H1 (cell line): ENCODE measurements around the gene TBCD. TPM values are rescaled to one million over a fixed set of nuclear protein-coding genes. Genes with fewer than 3 reads are reported as not detected.

ENCODE experiments used
- CTCF ChIA-PET: fragments of 300-600 bp; sonication (Branson Sonifier 250); formaldehyde crosslinking; loops from one replicate; lab custom pipeline; 2021; ENCODE audit not compliant: partially characterized antibody; lab: Charles Lee
- POLR2A ChIA-PET: fragments of 300-600 bp; sonication (Branson Sonifier 250); formaldehyde crosslinking; loops from one replicate; lab custom pipeline; 2021; ENCODE audit warnings: inconsistent platforms; ENCODE audit not compliant: partially characterized antibody; lab: Charles Lee
- DNase-seq, 2 experiments: peaks; one replicate each; pipeline versions ENCODE4 v3.0.0 to v3.0.0-alpha.2; 2010 to 2022; ENCODE audit warnings: low spot score in 2 of 2, low read depth in 1 of 2, mixed read lengths in 1 of 2
- FAIRE-seq: peaks from 2 replicates; lab custom pipeline; 2011; peaks lifted over from hg19 to GRCh38; lab: Jason Lieb, UNC
- H2AFZ ChIP-seq: 2 replicates; pipeline ENCODE4 v1.8.1; 2012; ENCODE audit warnings: low read length, inconsistent platforms
- H2AK5ac ChIP-seq: 2 replicates; pipeline ENCODE4 v1.6.1; 2013; ENCODE audit warnings: low read depth, low read length
- H2BK120ac ChIP-seq: replicated peaks from 2 replicates; pipeline ENCODE3; 2013; ENCODE audit warnings: low read depth, low read length, inconsistent platforms
- H2BK12ac ChIP-seq: 2 replicates; pipeline ENCODE4 v1.6.1; 2013; ENCODE audit warnings: low read depth, low read length
- H2BK15ac ChIP-seq: 2 replicates; pipeline ENCODE4 v1.6.1; 2013; ENCODE audit warnings: low read length
- H2BK20ac ChIP-seq: 2 replicates; pipeline ENCODE4 v1.6.1; 2013; ENCODE audit warnings: low read length
- H2BK5ac ChIP-seq: 2 replicates; pipeline ENCODE4 v1.6.1; 2013; ENCODE audit warnings: low read depth, low read length
- H3K14ac ChIP-seq: 2 replicates; pipeline ENCODE4 v1.6.1; 2013; ENCODE audit warnings: inconsistent platforms; ENCODE audit not compliant: insufficient read length
- H3K18ac ChIP-seq: 2 replicates; pipeline ENCODE4 v1.6.1; 2013; ENCODE audit warnings: low read length; ENCODE audit errors: extremely low read depth
- H3K23ac ChIP-seq: 2 replicates; pipeline ENCODE4 v1.6.1; 2013; ENCODE audit warnings: inconsistent platforms; ENCODE audit not compliant: insufficient read length
- H3K23me2 ChIP-seq: 2 replicates; pipeline ENCODE4 v1.6.1; 2013; ENCODE audit warnings: low read depth, low read length
- H3K27ac ChIP-seq: 2 replicates; pipeline ENCODE4 v1.6.1; 2011; ENCODE audit warnings: low read depth, low read length, inconsistent platforms
- H3K27me3 ChIP-seq, 4 experiments: replicated peaks in 1 of 4; 1 replicate in 1 of 4; 2 replicates in 3 of 4; pipeline versions ENCODE4 v1.6.1 to v1.8.1; 2011 to 2013; ENCODE audit warnings: low read length in 3 of 4, mild to moderate bottlenecking in 3 of 4, inconsistent platforms in 2 of 4, mixed read lengths in 2 of 4, moderate library complexity in 1 of 4; ENCODE audit not compliant: control insufficient read depth in 3 of 4, insufficient read depth in 3 of 4; ENCODE audit errors: extremely low read depth in 1 of 4
- H3K36me3 ChIP-seq, 4 experiments: 2 replicates each; pipeline versions ENCODE4 v1.6.1 to v1.8.1; 2011 to 2013; ENCODE audit warnings: mild to moderate bottlenecking in 4 of 4, low read length in 3 of 4, moderate library complexity in 2 of 4, control low read depth in 1 of 4, inconsistent platforms in 1 of 4; ENCODE audit not compliant: insufficient read depth in 4 of 4, control insufficient read depth in 2 of 4
- H3K4ac ChIP-seq: replicated peaks from 2 replicates; pipeline ENCODE3; 2013; ENCODE audit warnings: low read length, low read depth, mixed read lengths, inconsistent platforms; ENCODE audit not compliant: insufficient read length
- H3K4me1 ChIP-seq, 4 experiments: replicated peaks in 1 of 4; 1 replicate in 1 of 4; 2 replicates in 3 of 4; pipeline versions ENCODE4 v1.6.1 to v1.8.1; 2011 to 2013; ENCODE audit warnings: low read length in 3 of 4, inconsistent platforms in 2 of 4, mixed read lengths in 1 of 4; ENCODE audit not compliant: insufficient read depth in 4 of 4, control insufficient read depth in 3 of 4
- H3K4me2 ChIP-seq, 2 experiments: 2 replicates each; pipeline versions ENCODE4 v1.6.1 to v1.8.1; 2011 to 2013; ENCODE audit warnings: low read depth in 2 of 2, low read length in 2 of 2, control low read depth in 1 of 2, inconsistent platforms in 1 of 2, mild to moderate bottlenecking in 1 of 2; ENCODE audit not compliant: insufficient read depth in 1 of 2
- H3K4me3 ChIP-seq, 4 experiments: fragments of 200-600, 300-600 bp in 1 of 4; sonication (generic), shearing (Covaris generic), sonication (Bioruptor Twin) in 1 of 4; 2 replicates each; pipeline versions ENCODE4 v1.5.1 to v1.8.1; 2011 to 2016; ENCODE audit warnings: low read length in 4 of 4, low read depth in 3 of 4, control low read depth in 2 of 4, inconsistent platforms in 2 of 4, mild to moderate bottlenecking in 2 of 4, mixed read lengths in 1 of 4, moderate library complexity in 1 of 4; ENCODE audit not compliant: insufficient read depth in 2 of 4; ENCODE audit errors: extremely low read depth in 1 of 4
- H3K56ac ChIP-seq: replicated peaks from 2 replicates; pipeline ENCODE3; 2013; ENCODE audit warnings: low read depth, mild to moderate bottlenecking, mixed read lengths, low read length, inconsistent platforms; ENCODE audit not compliant: insufficient read length
- H3K79me1 ChIP-seq: 2 replicates; pipeline ENCODE4 v1.6.1; 2013; ENCODE audit warnings: low read depth, low read length, control low read depth
- H3K79me2 ChIP-seq, 2 experiments: 2 replicates each; pipeline versions ENCODE4 v1.6.1 to v1.8.1; 2012 to 2013; ENCODE audit warnings: low read length in 2 of 2, mild to moderate bottlenecking in 2 of 2, inconsistent platforms in 1 of 2; ENCODE audit not compliant: insufficient read depth in 2 of 2, control insufficient read depth in 1 of 2
- H3K9ac ChIP-seq, 4 experiments: replicated peaks in 1 of 4; 1 replicate in 1 of 4; 2 replicates in 3 of 4; pipeline versions ENCODE4 v1.6.1 to v1.8.1; 2011 to 2013; ENCODE audit warnings: low read depth in 3 of 4, low read length in 3 of 4, control low read depth in 2 of 4, mild to moderate bottlenecking in 2 of 4, moderate library complexity in 2 of 4, inconsistent platforms in 1 of 4; ENCODE audit errors: extremely low read depth in 1 of 4
- H3K9me3 ChIP-seq, 2 experiments: 2 replicates each; pipeline versions ENCODE4 v1.6.1 to v1.8.1; 2012 to 2013; ENCODE audit warnings: mild to moderate bottlenecking in 2 of 2, moderate library complexity in 2 of 2, control low read depth in 1 of 2, inconsistent platforms in 1 of 2, low read depth in 1 of 2, low read length in 1 of 2, mixed read lengths in 1 of 2; ENCODE audit not compliant: insufficient read depth in 2 of 2
- H4K20me1 ChIP-seq, 2 experiments: replicated peaks in 1 of 2; 2 replicates each; pipeline versions ENCODE3 to v1.8.1; 2011 to 2013; ENCODE audit warnings: inconsistent platforms in 2 of 2, low read length in 2 of 2, mild to moderate bottlenecking in 1 of 2; ENCODE audit not compliant: insufficient read depth in 2 of 2, control insufficient read depth in 1 of 2
- H4K5ac ChIP-seq: 2 replicates; pipeline ENCODE4 v1.6.1; 2013; ENCODE audit warnings: low read length, low read depth, mixed read lengths, inconsistent platforms; ENCODE audit not compliant: insufficient read length
- H4K8ac ChIP-seq: 2 replicates; pipeline ENCODE4 v1.8.0; 2013; ENCODE audit warnings: mild to moderate bottlenecking, moderate library complexity, low read length, inconsistent platforms; ENCODE audit not compliant: insufficient read depth; ENCODE audit errors: extremely low read depth
- H4K91ac ChIP-seq: replicated peaks from 2 replicates; pipeline ENCODE3; 2013; ENCODE audit warnings: low read length, mixed read lengths, inconsistent platforms; ENCODE audit not compliant: insufficient read length
- RAD21 ChIP-seq, 2 experiments: IDR thresholded peaks in 1 of 2; conservative IDR thresholded peaks in 1 of 2; 2 replicates each; pipeline ENCODE4 v1.6.1; 2011; ENCODE audit warnings: low read depth in 2 of 2, low read length in 2 of 2, improper control_type of control experiment in 1 of 2, inconsistent platforms in 1 of 2, mild to moderate bottlenecking in 1 of 2, moderate library complexity in 1 of 2
- WGBS, 2 experiments: shearing (Covaris generic) in 1 of 2; methylation state at CpG; one replicate each; pipeline versions ENCODE4 v1.1.6 to v1.1.7; 2013 to 2015; ENCODE audit warnings: low lambda C conversion rate in 2 of 2, mixed read lengths in 2 of 2, inconsistent platforms in 1 of 2, low coverage in 1 of 2, missing lambda C conversion rate in 1 of 2; ENCODE audit not compliant: insufficient replicate concordance in 2 of 2, insufficient coverage in 1 of 2, insufficient read length in 1 of 2; ENCODE audit errors: extremely low coverage in 1 of 2, missing lambda C conversion rate in 1 of 2; 5-methylcytosine and 5-hydroxymethylcytosine counted together
- polyA plus RNA-seq, 7 experiments: library from polyadenylated mRNA; depleted of rRNA in 3 of 7; stranded (reverse) in 5 of 7; unstranded in 2 of 7; fragments of >200 nt in 5 of 7; fragments of 200-250 nt in 2 of 7; gene quantifications; 1 replicate in 5 of 7; 2 replicates in 1 of 7; 4 replicates in 1 of 7; pipeline versions ENCODE4 v1.2.1 to v1.2.3, GENCODE V29; 2011 to 2013; ENCODE audit warnings: missing spikeins in 2 of 7, mixed read lengths in 2 of 7
- total RNA-seq: library from RNA; stranded (reverse); fragmentation: NEBNext Ultra II Directional; extraction: Animal tissue kit (Norgen Biotek cat#: 25700); gene quantifications from 2 replicates; pipeline ENCODE4 v1.2.1, GENCODE V29; 2021
- TF ChIP-seq, protein P1 (sequence below): IDR thresholded peaks from 2 replicates; pipeline ENCODE4 v1.6.1; 2012; ENCODE audit warnings: low read length, inconsistent platforms

The TBCD gene
- total and polyA plus RNA-seq, 2 of the 8 experiments (the other 6 are each of a cell fraction or from before 2014, with no cell fraction given) = 118 to 162 TPM

DNA sequence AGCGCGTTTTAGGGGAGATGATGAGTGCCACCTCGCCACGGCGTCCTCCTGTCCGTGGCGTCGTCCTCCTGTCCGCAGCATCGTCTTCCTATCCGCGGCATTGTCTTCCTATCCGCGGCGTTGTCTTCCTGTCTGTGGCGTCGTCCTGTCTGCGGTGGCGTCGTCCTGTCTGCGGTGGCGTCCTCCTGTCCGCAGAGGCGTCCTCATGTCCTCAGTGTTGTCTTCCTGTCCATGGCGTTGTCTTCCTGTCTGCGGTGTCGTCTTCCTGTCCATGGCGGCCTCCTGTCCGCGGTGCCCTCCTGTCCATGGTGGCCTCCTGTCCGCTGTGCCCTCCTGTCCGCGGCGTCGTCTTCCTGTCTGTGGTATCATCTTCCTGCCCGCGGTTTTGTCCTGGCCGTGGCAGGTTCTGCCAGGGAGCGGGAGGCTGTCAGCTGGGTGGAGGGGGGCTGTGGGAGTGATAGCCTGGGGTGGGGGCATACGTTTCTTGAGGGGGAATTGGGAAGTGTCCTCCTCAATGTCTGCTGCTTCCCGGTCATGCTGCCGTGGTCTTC is 30.9 kb downstream of the TBCD start:
- POLR2A ChIA-PET = no interaction called here
- Histone ChIP-seq H4K20me1 (peaks cover 13 to 23% of the 10 kb centered on the region in 2 experiments), H4K91ac (no peak overlapping the region), H3K36me3 (peaks cover 5 to 25% (median 13%) of the 10 kb centered on the region in 4 experiments; a peak in 7 of 8 replicates), H3K27me3 (no peaks in the 10 kb centered on the region), H4K8ac (no peak overlapping the region; the same call in 1 of the 2 replicates), H2AK5ac (no peak overlapping the region), H2BK120ac (no peak overlapping the region), H3K4me2 (no peak overlapping the region), H2BK15ac (no peak overlapping the region), H3K23ac (no peak overlapping the region), H3K9ac (no peak overlapping the region), H3K79me1 (peaks cover 23% of the 10 kb centered on the region), H2AFZ (no peak overlapping the region), H3K14ac (no peak overlapping the region), H3K56ac (no peak overlapping the region), H3K4me3 (no peak overlapping the region), H3K4ac (no peak overlapping the region), H3K27ac (no peak overlapping the region), H2BK12ac (no peak overlapping the region), H3K23me2 (no peaks in the 10 kb centered on the region), H4K5ac (no peak overlapping the region), H3K18ac (no peak overlapping the region), H3K79me2 (peaks cover 0 to 19% of the 10 kb centered on the region in 2 experiments; a peak in 2 of 4 replicates), H3K9me3 (peaks cover 0 to 3% of the 10 kb centered on the region in 2 experiments; a peak in 1 of 4 replicates), H3K4me1 (peaks cover 0 to 4% (median 1%) of the 10 kb centered on the region in 4 experiments; a peak in 2 of 7 replicates), H2BK5ac (no peak overlapping the region; the same call in 1 of the 2 replicates), H2BK20ac (no peak overlapping the region)
- WGBS, 2 experiments = 93% methylated on average over 42 of the region's 42 CpGs; no CpG with 5 or more reads in 1 of the 2 experiments
- DNase-seq (no peak), FAIRE-seq (no peak)
- CTCF ChIA-PET = interaction anchor here (0.6 to 2.6 kb wide), 13 partner anchors 12 to 456 kb away, joined by 3 to 11 read pairs (median 4); no protein-coding TSS in a partner anchor
- TF ChIP-seq RAD21 (IDR thresholded peaks at IDR 0.05 in 1 of 2, conservative IDR thresholded peaks at IDR 0.05 in 1 of 2; ENCODE audit: low read depth in 2 of 2, low read length in 2 of 2) = no peak
- TF ChIP-seq, protein P1, sequence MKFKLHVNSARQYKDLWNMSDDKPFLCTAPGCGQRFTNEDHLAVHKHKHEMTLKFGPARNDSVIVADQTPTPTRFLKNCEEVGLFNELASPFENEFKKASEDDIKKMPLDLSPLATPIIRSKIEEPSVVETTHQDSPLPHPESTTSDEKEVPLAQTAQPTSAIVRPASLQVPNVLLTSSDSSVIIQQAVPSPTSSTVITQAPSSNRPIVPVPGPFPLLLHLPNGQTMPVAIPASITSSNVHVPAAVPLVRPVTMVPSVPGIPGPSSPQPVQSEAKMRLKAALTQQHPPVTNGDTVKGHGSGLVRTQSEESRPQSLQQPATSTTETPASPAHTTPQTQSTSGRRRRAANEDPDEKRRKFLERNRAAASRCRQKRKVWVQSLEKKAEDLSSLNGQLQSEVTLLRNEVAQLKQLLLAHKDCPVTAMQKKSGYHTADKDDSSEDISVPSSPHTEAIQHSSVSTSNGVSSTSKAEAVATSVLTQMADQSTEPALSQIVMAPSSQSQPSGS = no peak
